ENCODE results near the gene CACNA1C. TPM values are rescaled to one million over a fixed set of nuclear protein-coding genes. Genes with fewer than 3 reads are reported as not detected.

The CACNA1C gene
- total RNA-seq, 1 donor from 2014 or later = 102 TPM

GRCh38 chr12:2432856-2433255 is 380.1 kb downstream of the CACNA1C start:
- Histone ChIP-seq H3K9me3 (no peaks in the 10 kb centered on the region), H3K4me3 (no peak overlapping the region), H3K4me1 (peaks cover 8 to 58% of the 10 kb centered on the region in 2 donors), H3K27me3 (no peaks in the 10 kb centered on the region), H3K27ac (peak overlapping the region; percentile 86), H3K36me3 (no peaks in the 10 kb centered on the region)
- no peak for TF ChIP-seq CTCF (IDR thresholded peaks at IDR 0.05)
- intact Hi-C loops (cut with DNase I) = no loop called here
- DNase-seq (ENCODE audit: low spot score in 2 of 2) = no peak

GRCh38 chr12:2435511-2435910 is 382.7 kb downstream of the CACNA1C start:
- TF ChIP-seq CTCF (IDR thresholded peaks at IDR 0.05) = no peak
- no peaks in the 10 kb centered on the region for H3K9me3 ChIP-seq
- intact Hi-C loops (cut with DNase I) = no loop called here
- peaks cover 0 to 39% of the 10 kb centered on the region in 2 donors for H3K4me1 ChIP-seq
- no peak overlapping the region for H3K4me3 ChIP-seq
- H3K36me3 ChIP-seq = no peaks in the 10 kb centered on the region
- H3K27me3 ChIP-seq = no peaks in the 10 kb centered on the region
- no peak overlapping the region for H3K27ac ChIP-seq
- no peak for DNase-seq (ENCODE audit: low spot score in 2 of 2)

DNA sequence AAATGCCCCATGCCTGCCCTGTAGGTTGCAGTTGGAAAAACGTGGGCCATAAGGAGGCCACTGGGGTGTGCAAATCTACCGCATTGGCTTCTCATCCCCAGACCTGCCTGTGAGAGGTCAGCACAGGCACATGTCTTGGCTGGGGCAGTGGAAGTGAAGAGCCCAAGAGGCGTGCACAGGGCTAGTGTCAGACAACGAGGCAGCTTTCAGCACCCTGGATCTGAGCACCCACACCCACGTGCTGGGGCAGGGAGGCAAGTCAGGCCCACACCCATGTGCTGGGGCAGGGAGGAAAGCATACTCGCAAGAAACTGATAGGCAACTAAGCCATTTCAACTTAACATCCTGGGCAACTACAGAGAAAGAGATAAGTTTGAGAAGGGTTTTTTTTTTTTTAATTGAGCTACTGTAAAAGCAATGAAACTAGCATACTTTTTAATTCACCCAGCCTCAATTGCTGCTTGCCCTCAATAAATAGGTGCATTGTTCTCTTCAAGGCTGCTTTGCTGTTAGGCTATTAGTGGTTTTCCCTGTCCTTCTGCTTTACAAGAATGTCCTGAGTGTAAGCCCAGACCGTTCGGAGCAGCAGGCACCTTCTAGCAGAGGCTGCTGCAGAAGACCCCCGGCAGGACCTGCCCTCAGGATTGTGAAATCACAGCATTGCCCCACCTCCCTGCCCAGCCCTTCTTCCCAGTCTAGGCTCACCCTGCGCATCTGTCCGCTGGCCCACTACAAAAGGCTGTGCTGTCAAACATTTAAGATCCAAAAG is 386.7 kb downstream of the CACNA1C start:
- TF ChIP-seq CTCF (IDR thresholded peaks at IDR 0.05) = no peak
- no peak overlapping the region for H3K27ac ChIP-seq
- peaks cover 0 to 13% of the 10 kb centered on the region in 2 donors for H3K4me1 ChIP-seq
- H3K9me3 ChIP-seq = no peaks in the 10 kb centered on the region
- intact Hi-C loops (cut with DNase I) = no loop called here
- DNase-seq (ENCODE audit: low spot score in 2 of 2) = no peak
- no peaks in the 10 kb centered on the region for H3K27me3 ChIP-seq
- no peak overlapping the region for H3K4me3 ChIP-seq
- no peaks in the 10 kb centered on the region for H3K36me3 ChIP-seq

DNA sequence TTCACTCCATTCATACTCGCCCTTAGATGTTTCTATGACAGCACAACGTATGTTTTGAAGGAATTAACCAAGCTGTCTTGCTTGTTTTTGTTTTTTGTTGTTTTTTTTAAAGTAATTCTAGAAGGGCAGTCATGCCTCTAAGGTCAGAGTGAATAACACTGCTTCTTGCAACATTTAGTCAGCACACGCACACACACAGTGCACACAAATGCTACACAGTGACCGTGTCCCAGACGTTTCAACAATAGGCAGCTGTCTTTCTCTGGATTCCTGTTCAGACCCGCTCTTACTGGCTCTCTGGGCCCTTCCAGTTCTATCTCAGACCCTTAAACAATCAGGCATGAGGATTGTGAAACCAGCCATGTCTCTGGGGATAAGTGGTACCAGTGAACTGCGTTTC is 391.0 kb downstream of the CACNA1C start:
- Histone ChIP-seq H3K9me3 (no peaks in the 10 kb centered on the region), H3K27me3 (no peaks in the 10 kb centered on the region), H3K4me3 (no peak overlapping the region), H3K4me1 (peaks cover 0 to 4% of the 10 kb centered on the region in 2 donors), H3K27ac (no peak overlapping the region), H3K36me3 (no peaks in the 10 kb centered on the region)
- no peak for TF ChIP-seq CTCF (IDR thresholded peaks at IDR 0.05)
- intact Hi-C loops (cut with DNase I) = no loop called here
- DNase-seq (ENCODE audit: low spot score in 2 of 2) = no peak

GRCh38 chr12:2445968-2446367 is 393.2 kb downstream of the CACNA1C start:
- Histone ChIP-seq H3K36me3 (peaks cover 7 to 10% of the 10 kb centered on the region in 2 donors), H3K4me3 (no peak overlapping the region), H3K9me3 (no peaks in the 10 kb centered on the region), H3K27ac (no peak overlapping the region), H3K4me1 (peaks cover 0 to 4% of the 10 kb centered on the region in 2 donors), H3K27me3 (no peaks in the 10 kb centered on the region)
- intact Hi-C loops (cut with DNase I) = no loop called here
- TF ChIP-seq CTCF (IDR thresholded peaks at IDR 0.05) = no peak
- no peak for DNase-seq (ENCODE audit: low spot score in 2 of 2)
